GM23248 (cell line): Measurements from ENCODE around the gene FAM114A1. TPM values are rescaled to one million over a fixed set of nuclear protein-coding genes. Genes with fewer than 3 reads are reported as not detected.

Experiments used
- DNase-seq: peaks from one replicate; pipeline ENCODE4 v3.0.0-alpha.2; 2015
- H2AFZ ChIP-seq: fragments of 200-600 bp; sonication (generic); 2 replicates; pipeline ENCODE4 v1.6.1; 2016; ENCODE audit warnings: antibody characterized with exemption
- H3F3A ChIP-seq: fragments of 200-600 bp; sonication (generic); 2 replicates; pipeline ENCODE4 v1.6.1; 2016; ENCODE audit warnings: mild to moderate bottlenecking, antibody characterized with exemption, mixed run types; ENCODE audit not compliant: insufficient read depth
- H3K27ac ChIP-seq: fragments of 200-600 bp; sonication (generic); 2 replicates; pipeline ENCODE4 v1.5.1; 2016; ENCODE audit warnings: mild to moderate bottlenecking
- H3K27me3 ChIP-seq: fragments of 200-600 bp; sonication (generic); replicated peaks from 2 replicates; pipeline ENCODE4 v1.6.1; 2016; ENCODE audit warnings: mild to moderate bottlenecking; ENCODE audit not compliant: insufficient read depth
- H3K36me3 ChIP-seq: fragments of 200-600 bp; sonication (generic); 2 replicates; pipeline ENCODE4 v1.6.1; 2016; ENCODE audit warnings: low read depth, mild to moderate bottlenecking
- H3K4me1 ChIP-seq: fragments of 200-600 bp; sonication (generic); 2 replicates; pipeline ENCODE4 v1.6.1; 2016; ENCODE audit warnings: mild to moderate bottlenecking; ENCODE audit not compliant: insufficient read depth
- H3K4me2 ChIP-seq: fragments of 200-600 bp; sonication (generic); one replicate; pipeline ENCODE4 v1.6.1; 2016; ENCODE audit warnings: mild to moderate bottlenecking; ENCODE audit not compliant: unreplicated experiment
- H3K4me3 ChIP-seq: fragments of 200-600 bp; sonication (generic); 2 replicates; pipeline ENCODE4 v1.5.1; 2016; ENCODE audit warnings: mild to moderate bottlenecking
- H3K79me2 ChIP-seq: fragments of 200-600 bp; sonication (generic); 2 replicates; pipeline ENCODE4 v1.6.1; 2016; ENCODE audit warnings: mild to moderate bottlenecking; ENCODE audit not compliant: insufficient read depth
- H3K9ac ChIP-seq: fragments of 200-600 bp; sonication (generic); 2 replicates; pipeline ENCODE4 v1.6.1; 2016; ENCODE audit warnings: mild to moderate bottlenecking
- H3K9me2 ChIP-seq: fragments of 200-600 bp; sonication (generic); 2 replicates; pipeline ENCODE4 v1.6.1; 2016; ENCODE audit warnings: mixed run types, mild to moderate bottlenecking, moderate library complexity; ENCODE audit not compliant: insufficient read depth
- H3K9me3 ChIP-seq: fragments of 200-600 bp; sonication (generic); one replicate; pipeline ENCODE4 v1.6.1; 2017; ENCODE audit warnings: low read depth
- H4K20me1 ChIP-seq: fragments of 200-600 bp; sonication (generic); 2 replicates; pipeline ENCODE4 v1.6.0; 2016; ENCODE audit not compliant: insufficient read depth
- EZH2 ChIP-seq: fragments of 200-600 bp; sonication (generic); IDR thresholded peaks from 2 replicates; pipeline ENCODE4 v1.6.1; 2018; ENCODE audit warnings: antibody characterized with exemption, mild to moderate bottlenecking; ENCODE audit not compliant: insufficient read depth, poor library complexity, severe bottlenecking
- EZH2phosphoT487 ChIP-seq: fragments of 200-600 bp; sonication (generic); IDR thresholded peaks from 2 replicates; pipeline ENCODE4 v1.6.1; 2018; ENCODE audit warnings: antibody characterized with exemption, moderate library complexity, mild to moderate bottlenecking, low read depth; ENCODE audit not compliant: insufficient read depth
- WGBS, 2 experiments: methylation state at CpG; one replicate each; pipeline ENCODE4 v1.1.6; 2015 to 2017; ENCODE audit warnings: low lambda C conversion rate in 2 of 2, low coverage in 1 of 2; ENCODE audit errors: missing lambda C conversion rate in 2 of 2; 5-methylcytosine and 5-hydroxymethylcytosine counted together
- in situ Hi-C: fragments of 300-500 bp; cut with MboI; formaldehyde crosslinking; loops from 2 replicates; pipeline ENCODE4 v1.15.0; 2020
- polyA plus RNA-seq: library from polyadenylated mRNA; unstranded; fragments of >200 nt; fragmentation: Nextera tagmentation; extraction: Ambion mirVana; gene quantifications from 2 replicates; pipeline ENCODE4 v1.2.1, GENCODE V29; 2016
- total RNA-seq: library from RNA; depleted of rRNA; stranded (reverse); fragments of >200 nt; shearing (Covaris generic); gene quantifications from 2 replicates; pipeline ENCODE4 v1.2.3, GENCODE V29; 2014

FAM114A1 gene
- total and polyA plus RNA-seq, 2 experiments from 2014 or later: 237 to 318 TPM

DNA sequence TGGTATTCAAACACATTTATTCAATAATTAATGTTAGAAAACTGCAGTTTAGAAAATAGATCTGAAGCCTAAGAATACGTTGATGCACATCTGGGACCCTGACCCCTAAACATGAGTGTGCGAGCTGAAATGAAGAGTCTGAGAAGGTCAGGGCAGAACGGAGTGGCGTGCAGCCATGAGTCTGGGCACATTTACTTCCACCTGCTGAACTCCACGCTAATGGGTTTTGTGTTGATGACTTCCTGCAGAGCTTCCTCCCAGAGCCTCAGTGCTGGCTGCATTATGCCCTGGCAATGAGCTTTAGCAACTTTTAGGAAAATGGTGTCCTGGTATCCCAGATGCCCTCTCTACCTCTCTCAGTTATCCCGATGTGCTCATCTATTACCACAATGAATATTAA lies 53.1 kb downstream of the FAM114A1 start:
- Histone ChIP-seq H3K4me1 (no peaks in the 10 kb centered on the region), H3K9ac (no peak overlapping the region), H3K9me3 (no peaks in the 10 kb centered on the region), H2AFZ (no peak overlapping the region), H3K9me2 (no peaks in the 10 kb centered on the region), H3K36me3 (peaks cover 77% of the 10 kb centered on the region), H3K4me2 (no peak overlapping the region), H3K4me3 (no peak overlapping the region), H4K20me1 (no peaks in the 10 kb centered on the region), H3K27ac (no peak overlapping the region), H3F3A (0 out of 2 replicates have a peak, but pooled peaks cover 15% of the 10 kb centered on the region), H3K27me3 (no peaks in the 10 kb centered on the region), H3K79me2 (no peaks in the 10 kb centered on the region)
- TF ChIP-seq EZH2 (no peak), EZH2phosphoT487 (no peak)
- WGBS, 2 experiments: 82 to 90% methylated on average over 6 of the region's 6 CpGs
- in situ Hi-C loops: no loop called here
- DNase-seq: no peak

DNA sequence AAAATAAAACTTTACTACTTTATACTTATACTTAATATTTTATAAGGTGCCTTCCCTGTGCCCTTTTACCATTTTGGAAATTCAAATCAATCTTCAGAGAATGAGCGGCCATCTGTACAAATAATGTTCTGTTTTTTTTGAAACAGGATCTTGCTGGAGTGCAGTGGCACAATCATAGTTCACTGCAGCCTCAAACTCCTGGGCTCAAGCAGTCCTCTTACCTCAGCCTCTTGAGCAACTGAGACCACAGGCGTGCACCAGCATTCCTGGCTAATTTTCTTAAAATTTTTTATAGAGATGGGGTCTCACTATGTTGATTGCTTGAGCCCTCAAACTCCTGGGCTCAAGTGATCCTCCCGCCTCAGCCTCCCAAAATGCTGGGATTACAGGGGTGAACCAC lies 53.5 kb downstream of the FAM114A1 start:
- no peak overlapping the region for H2AFZ ChIP-seq
- H3K4me2 ChIP-seq: no peak overlapping the region
- no peaks in the 10 kb centered on the region for H3K4me1 ChIP-seq
- no peak for TF ChIP-seq EZH2phosphoT487
- no peak for TF ChIP-seq EZH2
- no peaks in the 10 kb centered on the region for H3K27me3 ChIP-seq
- no peak overlapping the region for H3K27ac ChIP-seq
- in situ Hi-C loops: no loop called here
- H3K36me3 ChIP-seq: peaks cover 75% of the 10 kb centered on the region
- no peaks in the 10 kb centered on the region for H3K9me2 ChIP-seq
- H3K9me3 ChIP-seq: no peaks in the 10 kb centered on the region
- H3F3A ChIP-seq: 0 out of 2 replicates have a peak, but pooled peaks cover 11% of the 10 kb centered on the region
- DNase-seq: no peak
- no peak overlapping the region for H3K4me3 ChIP-seq
- no peak overlapping the region for H3K9ac ChIP-seq
- 96 to 98% methylated on average over 3 of the region's 3 CpGs for WGBS, 2 experiments
- no peaks in the 10 kb centered on the region for H3K79me2 ChIP-seq
- H4K20me1 ChIP-seq: no peaks in the 10 kb centered on the region

DNA sequence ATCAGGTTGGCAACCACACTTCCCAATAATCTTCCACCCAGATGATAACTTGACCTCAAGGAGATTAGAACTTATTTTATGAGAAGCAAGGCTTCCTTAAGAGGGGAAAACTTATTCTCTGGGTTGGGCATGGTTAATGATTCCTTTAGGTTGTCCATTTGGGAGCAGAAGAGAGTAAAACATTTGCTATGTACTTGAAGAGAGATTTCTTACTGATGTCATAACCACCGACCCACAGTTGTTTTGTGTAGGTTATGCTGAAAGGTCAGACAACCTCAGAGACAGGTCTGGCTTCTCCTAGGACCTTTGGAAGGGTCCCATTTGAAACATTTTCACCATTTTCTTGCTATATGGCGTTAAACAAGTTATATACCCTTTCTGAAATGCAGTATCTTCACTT lies 56.1 kb downstream of the FAM114A1 start:
- Histone ChIP-seq H3K4me3 (no peak overlapping the region), H3K9me2 (no peaks in the 10 kb centered on the region), H3K4me2 (no peak overlapping the region), H3K4me1 (no peaks in the 10 kb centered on the region), H2AFZ (no peak overlapping the region), H3K27me3 (no peaks in the 10 kb centered on the region), H3K36me3 (peaks cover 72% of the 10 kb centered on the region), H4K20me1 (no peaks in the 10 kb centered on the region), H3K9ac (no peak overlapping the region), H3K27ac (no peak overlapping the region), H3K79me2 (no peaks in the 10 kb centered on the region), H3K9me3 (no peaks in the 10 kb centered on the region), H3F3A (0 out of 2 replicates have a peak, but pooled peaks cover 6% of the 10 kb centered on the region)
- in situ Hi-C loops: no loop called here
- WGBS, 2 experiments: 80 to 85% methylated on average over 2 of the region's 2 CpGs
- DNase-seq: no peak
- TF ChIP-seq EZH2phosphoT487: no peak
- TF ChIP-seq EZH2: no peak

DNA sequence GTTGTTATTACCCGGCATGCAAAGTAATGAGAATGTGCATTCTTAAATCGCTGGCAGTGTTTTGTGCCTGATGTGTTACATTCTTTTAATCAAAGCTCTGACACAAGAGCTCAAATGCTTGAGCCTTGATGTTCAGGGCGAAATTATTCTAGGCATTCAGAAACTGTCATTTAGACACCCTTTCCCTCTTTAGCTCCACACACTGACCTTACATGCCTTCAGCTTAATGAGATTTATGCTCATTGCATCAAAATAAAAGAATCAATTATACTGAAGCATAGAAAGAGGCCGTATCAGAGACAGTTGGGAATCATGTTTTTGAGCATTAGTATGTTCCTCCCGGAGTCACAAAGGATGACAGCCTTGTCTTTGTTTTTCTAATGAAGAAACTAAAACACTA lies 56.7 kb downstream of the FAM114A1 start:
- in situ Hi-C loops: no loop called here
- no peak overlapping the region for H3K9ac ChIP-seq
- no peaks in the 10 kb centered on the region for H3K9me2 ChIP-seq
- WGBS, 2 experiments: 78 to 79% methylated on average over 5 of the region's 5 CpGs
- H3K79me2 ChIP-seq: no peaks in the 10 kb centered on the region
- H3K4me1 ChIP-seq: no peaks in the 10 kb centered on the region
- H3K4me2 ChIP-seq: no peak overlapping the region
- H2AFZ ChIP-seq: no peak overlapping the region
- H3K36me3 ChIP-seq: peaks cover 72% of the 10 kb centered on the region
- H3K27ac ChIP-seq: no peak overlapping the region
- TF ChIP-seq EZH2 (no peak), EZH2phosphoT487 (no peak)
- H3F3A ChIP-seq: 0 out of 2 replicates have a peak, but pooled peaks cover 6% of the 10 kb centered on the region
- no peaks in the 10 kb centered on the region for H3K27me3 ChIP-seq
- no peaks in the 10 kb centered on the region for H3K9me3 ChIP-seq
- H4K20me1 ChIP-seq: no peaks in the 10 kb centered on the region
- DNase-seq: no peak
- H3K4me3 ChIP-seq: no peak overlapping the region
